ENCODE results near the gene ZNF598. TPM values are rescaled to one million over a fixed set of nuclear protein-coding genes. Genes with fewer than 3 reads are reported as not detected.

Gene ZNF598
- total and polyA plus RNA-seq, 3 donors from 2014 or later: 46.3 to 94.6 (median 80.4) TPM

- DNase-seq: no peak
- Histone ChIP-seq H3K27ac (no peak overlapping the region), H3K4me3 (no peak overlapping the region), H3K27me3 (no peaks in the 10 kb centered on the region), H3K4me1 (peaks cover 8% of the 10 kb centered on the region), H3K36me3 (ENCODE audit: low read depth, missing control alignments) (no peaks in the 10 kb centered on the region), H3K9me3 (no peaks in the 10 kb centered on the region)
- TF ChIP-seq CTCF (IDR thresholded peaks at IDR 0.05) (no peak), POLR2A (IDR thresholded peaks at IDR 0.05) (no peak)
- intact Hi-C loops (cut with DNase I; ENCODE audit: low total_unique reads): no loop called here
- 92 to 95% methylated on average over 10 to 21 of the region's 21 CpGs for WGBS, 2 donors
These were observed 43.6 kb upstream of the ZNF598 start for GRCh38 chr16:2053211-2053610.

DNA sequence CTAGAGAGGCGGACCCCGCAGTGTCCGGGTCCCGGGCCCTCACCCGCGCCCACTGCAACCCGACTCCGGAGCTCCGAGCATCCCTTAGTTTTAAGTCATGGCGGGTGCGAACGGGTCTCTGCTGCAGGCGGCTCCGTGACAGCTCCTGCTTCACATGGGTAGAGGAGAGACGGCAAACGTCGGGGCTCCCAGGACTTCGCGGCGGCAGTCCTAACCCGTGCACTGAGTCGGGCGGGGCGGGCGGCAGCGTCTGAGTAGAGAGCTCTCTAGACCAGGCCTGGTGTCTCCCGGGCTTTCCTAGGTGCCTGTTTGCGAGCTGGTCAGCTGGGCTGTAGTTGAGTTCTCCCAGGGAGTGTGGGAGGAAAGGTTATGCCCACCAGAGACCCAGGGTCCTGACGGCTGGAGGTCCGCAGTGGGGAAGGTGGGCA, 38.5 kb upstream of the ZNF598 start:
- 1 to 7% methylated on average over 3 to 28 of the region's 30 CpGs for WGBS, 2 donors

DNA sequence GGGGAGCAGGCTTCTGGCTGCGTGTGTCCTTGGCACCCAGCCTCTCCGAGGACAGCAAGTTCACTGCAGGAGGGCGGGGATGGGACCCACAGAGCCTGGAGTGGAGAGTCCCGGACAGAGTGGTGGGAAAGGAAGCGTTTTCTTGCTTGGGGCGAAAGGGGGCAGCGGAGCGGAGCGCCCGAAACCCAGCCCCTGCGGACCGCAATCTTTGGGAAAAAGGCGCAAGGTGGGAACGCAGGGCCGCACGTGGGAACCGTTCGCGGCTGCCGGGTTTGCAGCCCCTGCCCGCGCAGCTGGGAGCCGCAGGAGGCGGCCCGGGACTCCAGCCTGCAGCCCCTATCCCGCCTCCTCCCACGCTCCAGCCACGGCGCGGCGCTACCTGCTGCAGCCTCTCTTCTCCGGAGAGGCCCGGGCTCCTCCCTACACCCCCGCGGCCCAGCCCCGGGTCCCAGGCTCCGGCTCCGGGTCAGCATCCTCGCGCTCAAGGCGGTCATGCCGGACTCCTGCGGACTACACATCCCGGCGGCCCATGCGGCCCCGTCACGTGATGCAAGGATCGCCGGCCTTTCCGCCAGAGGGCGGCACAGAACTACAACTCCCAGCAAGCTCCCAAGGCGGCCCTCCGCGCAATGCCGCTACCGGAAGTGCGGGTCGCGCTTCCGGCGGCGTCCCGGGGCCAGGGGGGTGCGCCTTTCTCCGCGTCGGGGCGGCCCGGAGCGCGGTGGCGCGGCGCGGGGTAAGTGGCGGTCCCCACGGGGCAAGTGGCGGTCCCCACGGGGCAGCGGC, 37.9 kb upstream of the ZNF598 start, which contains the start of the genes NTHL1 and TSC2:
NTHL1 (minus strand) TSS at position 505 of the 786 bp plus-strand sequence; CDS start at position 494, 11 bp downstream.
TSC2 (plus strand) TSS at position 656 of the 786 bp plus-strand sequence. CDS start 631 bp downstream, outside the sequence.
- TF ChIP-seq CTCF (IDR thresholded peaks at IDR 0.05) (peak; percentile 29 to 51 (median 50)), POLR2A (IDR thresholded peaks at IDR 0.05) (no peak)
- WGBS, 2 donors: 0% methylated on average over 6 to 60 of the region's 81 CpGs
- intact Hi-C loops (cut with DNase I; ENCODE audit: low total_unique reads): no loop called here
- H3K9me3 ChIP-seq: no peaks in the 10 kb centered on the region
- no peaks in the 10 kb centered on the region for H3K36me3 ChIP-seq (ENCODE audit: low read depth, missing control alignments)
- no peaks in the 10 kb centered on the region for H3K27me3 ChIP-seq
- H3K27ac ChIP-seq: peak within 1 kb of the TSS in 1 of 2 donors; percentile 65
- DNase-seq: peak; percentile 98
- peak within 1 kb of the TSS; percentile 80 to 96 for H3K4me3 ChIP-seq
- peaks cover 23% of the 10 kb centered on the region for H3K4me1 ChIP-seq

More for the DNA sequence above, 38.5 kb upstream of the ZNF598 start:
- Histone ChIP-seq H3K27me3 (no peaks in the 10 kb centered on the region), H3K4me3 (peak overlapping the region; percentile 80 to 96), H3K36me3 (ENCODE audit: low read depth, missing control alignments) (no peaks in the 10 kb centered on the region), H3K4me1 (peaks cover 21% of the 10 kb centered on the region), H3K27ac (peak overlapping the region in 1 of 2 donors; percentile 65), H3K9me3 (no peaks in the 10 kb centered on the region)
- intact Hi-C loops (cut with DNase I; ENCODE audit: low total_unique reads): no loop called here
- DNase-seq: peak; percentile 44
- TF ChIP-seq CTCF (IDR thresholded peaks at IDR 0.05): no peak
- TF ChIP-seq POLR2A (IDR thresholded peaks at IDR 0.05): no peak

DNA sequence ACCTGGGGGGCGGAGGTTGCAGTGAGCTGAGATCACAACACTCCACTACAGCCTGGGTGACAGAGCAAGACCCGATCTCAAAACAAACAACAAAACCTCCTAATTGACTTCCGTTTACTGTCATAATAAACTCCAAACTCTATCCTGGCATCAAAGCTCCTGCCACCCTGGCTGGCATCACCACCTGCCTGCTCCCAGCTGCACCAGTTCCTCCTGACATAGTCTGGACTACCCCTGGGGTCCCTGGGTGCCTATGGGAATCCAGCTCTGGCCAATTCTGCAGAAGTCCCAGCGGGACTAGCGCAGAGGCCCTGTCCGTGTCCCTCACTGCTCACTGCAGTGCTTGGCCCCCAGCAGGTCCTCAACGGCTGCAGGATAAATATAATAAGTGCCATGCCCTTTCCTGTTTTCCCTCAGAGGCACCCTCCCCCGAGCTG, 37.3 kb upstream of the ZNF598 start:
- Histone ChIP-seq H3K4me1 (peaks cover 29% of the 10 kb centered on the region), H3K27me3 (no peaks in the 10 kb centered on the region), H3K27ac (peak overlapping the region in 1 of 2 donors; percentile 60), H3K9me3 (no peaks in the 10 kb centered on the region), H3K36me3 (ENCODE audit: low read depth, missing control alignments) (no peaks in the 10 kb centered on the region), H3K4me3 (peak overlapping the region; percentile 80 to 96)
- no peak for TF ChIP-seq CTCF (IDR thresholded peaks at IDR 0.05)
- TF ChIP-seq POLR2A (IDR thresholded peaks at IDR 0.05): no peak
- 14 to 20% methylated on average over 5 to 8 of the region's 8 CpGs for WGBS, 2 donors
- DNase-seq: no peak
- intact Hi-C loops (cut with DNase I; ENCODE audit: low total_unique reads): no loop called here

Measured in testis (tissue), 3 donors.